Astrocyte of the spinal cord (primary cell): ENCODE data around the gene INPP4B.

ENCODE experiments used
- DNase-seq: peaks from one replicate; pipeline ENCODE4 v3.0.0; 2011; ENCODE audit warnings: low read depth, low spot score
- H3K4me3 ChIP-seq: 2 replicates; pipeline ENCODE4 v1.5.1; 2011; ENCODE audit warnings: low read depth, mild to moderate bottlenecking, low read length, moderate library complexity
- CTCF ChIP-seq: IDR thresholded peaks from 2 replicates; pipeline ENCODE4 v1.5.1; 2012; ENCODE audit warnings: low read depth, mild to moderate bottlenecking, low read length, inconsistent platforms
- in situ Hi-C: cut with HindIII; loops from 2 replicates; pipeline ENCODE4 v1.10.0; 2017; ENCODE audit warnings: low sequenced_read_pairs

The INPP4B gene

DNA sequence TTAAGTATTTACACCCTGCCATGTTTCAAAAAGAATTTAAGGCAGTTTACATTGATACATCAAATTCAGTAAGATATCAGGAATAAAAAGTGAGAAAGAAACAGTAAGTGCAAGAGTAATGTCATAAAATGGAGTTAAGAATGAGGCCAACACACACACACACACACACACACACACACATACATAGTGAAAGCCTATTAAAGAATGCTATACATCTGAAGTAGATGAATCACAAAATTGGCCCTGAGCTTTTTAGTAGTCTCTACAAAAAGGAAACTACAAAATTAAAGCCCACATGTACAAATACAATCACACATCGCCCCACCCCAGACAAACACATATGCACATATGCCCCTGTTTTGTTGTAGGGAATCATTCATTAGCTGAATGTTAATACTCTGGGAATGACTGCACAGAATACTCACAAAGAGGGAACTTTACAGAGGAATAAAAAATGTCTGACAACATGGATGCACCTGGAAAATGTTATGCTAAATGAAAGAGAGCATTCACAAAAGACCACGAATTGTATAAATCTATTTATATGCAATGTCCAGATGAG lies 780.9 kb downstream of the INPP4B start:
- in situ Hi-C loops: no loop called here
- H3K4me3 ChIP-seq: no peak overlapping the region
- no peak for TF ChIP-seq CTCF
- DNase-seq: no peak

DNA sequence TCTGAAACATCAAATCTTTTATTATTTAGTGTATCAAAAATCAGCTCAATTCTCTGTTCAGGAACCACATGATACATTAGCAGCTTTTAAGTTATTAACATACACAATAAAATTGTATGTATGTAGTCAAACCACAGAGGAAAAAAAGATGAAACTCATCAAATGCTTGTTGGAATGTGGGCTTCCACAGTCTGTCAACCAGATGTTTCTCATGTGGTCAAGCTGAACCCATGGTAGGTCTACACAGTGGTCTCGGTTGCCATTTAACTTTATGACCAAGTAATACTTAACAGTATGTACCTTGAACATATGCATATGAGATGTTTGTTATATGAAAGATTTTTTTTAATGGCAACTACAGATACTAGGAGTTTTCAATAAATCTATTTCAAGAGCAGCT lies 781.9 kb downstream of the INPP4B start:
- in situ Hi-C loops: no loop called here
- no peak for DNase-seq
- no peak overlapping the region for H3K4me3 ChIP-seq
- no peak for TF ChIP-seq CTCF

DNA sequence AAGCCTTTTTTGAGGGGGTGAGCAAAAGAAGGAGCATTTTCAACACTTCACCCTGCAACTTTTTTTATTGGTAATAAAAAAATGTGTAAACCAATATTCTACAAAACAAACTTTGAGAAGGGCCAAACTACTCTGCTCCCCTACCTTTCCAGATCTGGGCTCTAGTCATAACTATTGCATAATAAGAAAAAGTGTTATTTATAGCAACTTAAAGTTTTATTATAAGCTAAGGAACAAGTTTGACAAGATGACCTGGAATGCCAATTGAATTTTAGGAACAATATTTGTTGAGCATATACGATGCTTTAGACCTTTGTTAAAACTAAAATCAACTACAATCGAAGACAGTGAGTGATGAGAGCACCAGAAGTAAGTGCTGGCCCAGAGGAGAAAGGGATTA lies 800.1 kb downstream of the INPP4B start:
- no peak for TF ChIP-seq CTCF
- no peak for DNase-seq
- in situ Hi-C loops: no loop called here
- no peak overlapping the region for H3K4me3 ChIP-seq

- no peak for TF ChIP-seq CTCF
- in situ Hi-C loops: no loop called here
Observed at GRCh38 chr4:142044271-142044670, 801.8 kb downstream of the INPP4B start.

GRCh38 chr4:142043509-142043908 lies 802.6 kb downstream of the INPP4B start:
- H3K4me3 ChIP-seq: no peak overlapping the region
- in situ Hi-C loops: no loop called here
- no peak for TF ChIP-seq CTCF
- DNase-seq: peak; percentile 41

More at GRCh38 chr4:142044271-142044670, 801.8 kb downstream of the INPP4B start:
- H3K4me3 ChIP-seq: no peak overlapping the region
- DNase-seq: no peak

DNA sequence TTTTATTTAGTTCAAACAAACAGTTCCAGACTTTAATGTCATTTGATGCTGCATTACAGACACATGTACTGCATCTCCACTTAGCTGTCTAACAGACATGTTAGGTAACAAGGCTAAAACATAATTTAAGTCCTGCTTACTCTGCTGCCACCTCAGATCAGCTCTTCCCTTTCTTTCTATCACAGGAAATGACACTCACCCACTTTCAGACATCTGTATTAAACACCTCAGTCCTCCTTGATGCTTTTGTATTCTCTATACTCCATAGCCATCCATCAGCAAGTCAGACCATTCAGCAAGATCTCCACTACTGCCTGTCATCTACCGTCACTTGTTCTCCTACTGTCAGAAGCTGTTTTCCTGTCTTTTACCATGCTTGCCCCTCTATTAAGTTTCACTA lies 804.3 kb downstream of the INPP4B start:
- in situ Hi-C loops: no loop called here
- DNase-seq: no peak
- no peak overlapping the region for H3K4me3 ChIP-seq
- TF ChIP-seq CTCF: no peak

DNA sequence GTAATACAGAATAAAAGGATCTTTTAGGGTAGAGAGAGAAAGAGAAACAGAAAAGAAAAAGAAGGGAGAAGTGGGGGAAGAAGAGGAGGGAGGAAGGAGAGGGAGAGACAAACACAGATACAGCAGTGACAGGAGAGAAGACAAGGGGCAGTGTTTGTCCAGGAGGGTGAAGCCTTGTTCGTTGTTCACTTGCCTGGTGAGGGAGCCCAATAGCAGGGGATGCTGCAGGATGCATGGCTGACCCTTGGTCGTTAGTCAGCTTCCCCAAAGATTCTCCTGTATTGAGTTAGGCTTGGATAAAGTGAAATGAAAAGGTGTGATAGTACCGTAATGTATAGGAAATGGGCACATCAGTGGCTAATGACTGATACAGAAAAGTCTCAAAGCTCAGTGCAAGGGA lies 806.1 kb downstream of the INPP4B start:
- in situ Hi-C loops: no loop called here
- DNase-seq: no peak

More for the DNA sequence above, 806.1 kb downstream of the INPP4B start:
- TF ChIP-seq CTCF: no peak
- H3K4me3 ChIP-seq: no peak overlapping the region
